Endothelial cell of umbilical vein (primary cell): Measurements from ENCODE around the gene ALG2.
A peak's percentile ranks its signal among the peaks of the same experiment; 100 is the strongest.

Experiments
- CTCF ChIP-seq, 2 donors: IDR thresholded peaks; 1 replicate in 1 of 2; 2 replicates in 1 of 2; pipeline ENCODE4 v1.5.1; 2011; ENCODE audit warnings: low read length in 2 of 2, mild to moderate bottlenecking in 2 of 2, moderate library complexity in 2 of 2, control low read depth in 1 of 2, inconsistent platforms in 1 of 2, low read depth in 1 of 2; ENCODE audit not compliant: insufficient read depth in 1 of 2; ENCODE audit errors: extremely low read depth in 1 of 2
- EZH2 ChIP-seq: IDR thresholded peaks from 2 replicates; pipeline ENCODE4 v1.6.1; 2012; ENCODE audit warnings: borderline replicate concordance, low read depth, mild to moderate bottlenecking, moderate library complexity, low read length, inconsistent platforms; ENCODE audit not compliant: severe bottlenecking
- FOS ChIP-seq: IDR thresholded peaks from 2 replicates; pipeline ENCODE4 v1.6.1; 2011; ENCODE audit warnings: mild to moderate bottlenecking, low read length, moderate library complexity, borderline replicate concordance; ENCODE audit not compliant: insufficient read depth
- GATA2 ChIP-seq: IDR thresholded peaks from 2 replicates; pipeline ENCODE4 v1.7.0; 2011; ENCODE audit warnings: low read depth, mild to moderate bottlenecking, moderate library complexity, mixed read lengths, low read length; ENCODE audit not compliant: insufficient read length, insufficient read depth
- MYC ChIP-seq: IDR thresholded peaks from one replicate; pipeline ENCODE4 v1.6.1; 2011; ENCODE audit warnings: mild to moderate bottlenecking, low read depth, low read length
- POLR2A ChIP-seq: IDR thresholded peaks from 2 replicates; pipeline ENCODE4 v1.6.1; 2012; ENCODE audit warnings: low read depth, mild to moderate bottlenecking, control low read depth, low read length
- POLR2AphosphoS5 ChIP-seq: IDR thresholded peaks from 2 replicates; pipeline ENCODE4 v1.6.1; 2012; ENCODE audit warnings: low read depth, mild to moderate bottlenecking, control low read depth, low read length, moderate library complexity; ENCODE audit not compliant: insufficient read depth
- TF ChIP-seq, protein P1 (sequence below): IDR thresholded peaks from 2 replicates; pipeline ENCODE4 v1.6.1; 2011; ENCODE audit not compliant: insufficient read depth, insufficient read length

DNA sequence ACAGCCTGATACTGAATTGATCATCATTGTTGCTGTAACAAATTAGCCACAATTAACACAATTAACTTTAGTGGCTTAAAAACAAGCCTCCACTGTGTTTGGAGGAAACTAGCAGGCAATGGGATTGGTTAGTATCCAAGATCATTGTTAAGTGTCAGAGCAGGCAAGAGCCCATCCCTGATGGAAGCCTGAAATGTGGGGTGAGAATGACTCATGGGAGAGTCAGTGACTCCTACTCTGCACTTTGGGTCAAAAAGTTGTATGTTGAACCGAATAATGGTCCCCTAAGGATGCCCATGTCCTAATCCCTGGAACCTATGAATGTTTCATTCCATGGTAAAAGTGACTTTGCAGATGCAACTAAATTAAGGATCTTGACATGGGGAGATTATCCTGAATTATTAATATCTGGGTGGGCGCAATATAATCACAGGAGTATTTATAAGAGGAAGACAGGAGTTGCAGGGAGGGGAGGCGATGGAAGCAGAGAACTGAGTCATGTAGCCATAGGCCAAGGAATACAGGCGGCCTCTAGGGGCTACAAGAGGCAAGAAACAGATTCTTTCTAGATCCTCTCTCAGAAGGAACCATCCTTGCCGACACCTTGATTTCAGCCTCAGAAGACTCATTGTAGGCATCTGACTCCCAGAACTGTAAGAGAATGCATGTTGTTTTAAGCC, 28.8 kb downstream of the ALG2 start:
- TF ChIP-seq POLR2A (no peak), CTCF (IDR thresholded peaks at IDR 0.05; ENCODE audit: extremely low read depth in 1 of 2, insufficient read depth in 1 of 2, low read depth in 1 of 2, low read length in 2 of 2) (peak in 1 of 2 donors; percentile 29), EZH2 (no peak), POLR2AphosphoS5 (no peak), FOS (no peak), GATA2 (no peak), MYC (no peak)
- TF ChIP-seq, protein P1, sequence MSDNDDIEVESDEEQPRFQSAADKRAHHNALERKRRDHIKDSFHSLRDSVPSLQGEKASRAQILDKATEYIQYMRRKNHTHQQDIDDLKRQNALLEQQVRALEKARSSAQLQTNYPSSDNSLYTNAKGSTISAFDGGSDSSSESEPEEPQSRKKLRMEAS = no peak
